ENCODE measurements around the gene ME3.

The ME3 gene

DNA sequence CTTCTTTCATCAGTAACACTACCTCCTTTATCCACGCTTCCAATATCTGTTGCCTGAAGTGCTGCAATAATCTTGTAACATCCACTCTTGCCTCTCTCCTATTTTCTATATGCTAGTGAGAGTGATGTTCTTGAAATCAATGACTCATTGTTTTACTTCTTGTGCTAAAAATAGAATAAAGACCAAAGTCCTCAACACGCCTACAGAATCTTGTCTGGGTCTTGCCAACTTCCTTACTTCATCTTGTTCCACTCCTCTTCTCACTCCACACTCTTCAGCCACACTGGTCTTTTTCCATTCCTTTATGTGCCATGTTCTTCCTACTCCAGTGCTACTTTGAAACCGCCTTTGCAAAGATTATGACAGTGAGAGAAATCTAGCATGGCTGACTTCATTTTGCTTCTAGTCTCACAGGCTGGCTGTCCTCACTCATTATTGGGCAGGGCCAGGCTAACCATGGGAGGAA lies 161.3 kb downstream of the ME3 start:
- no peak for DNase-seq (ENCODE audit: extremely low read depth, low read depth)
- TF ChIP-seq, protein P1, sequence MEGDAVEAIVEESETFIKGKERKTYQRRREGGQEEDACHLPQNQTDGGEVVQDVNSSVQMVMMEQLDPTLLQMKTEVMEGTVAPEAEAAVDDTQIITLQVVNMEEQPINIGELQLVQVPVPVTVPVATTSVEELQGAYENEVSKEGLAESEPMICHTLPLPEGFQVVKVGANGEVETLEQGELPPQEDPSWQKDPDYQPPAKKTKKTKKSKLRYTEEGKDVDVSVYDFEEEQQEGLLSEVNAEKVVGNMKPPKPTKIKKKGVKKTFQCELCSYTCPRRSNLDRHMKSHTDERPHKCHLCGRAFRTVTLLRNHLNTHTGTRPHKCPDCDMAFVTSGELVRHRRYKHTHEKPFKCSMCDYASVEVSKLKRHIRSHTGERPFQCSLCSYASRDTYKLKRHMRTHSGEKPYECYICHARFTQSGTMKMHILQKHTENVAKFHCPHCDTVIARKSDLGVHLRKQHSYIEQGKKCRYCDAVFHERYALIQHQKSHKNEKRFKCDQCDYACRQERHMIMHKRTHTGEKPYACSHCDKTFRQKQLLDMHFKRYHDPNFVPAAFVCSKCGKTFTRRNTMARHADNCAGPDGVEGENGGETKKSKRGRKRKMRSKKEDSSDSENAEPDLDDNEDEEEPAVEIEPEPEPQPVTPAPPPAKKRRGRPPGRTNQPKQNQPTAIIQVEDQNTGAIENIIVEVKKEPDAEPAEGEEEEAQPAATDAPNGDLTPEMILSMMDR (IDR thresholded peaks at IDR 0.05; ENCODE audit: low read depth, low read length) = no peak

DNA sequence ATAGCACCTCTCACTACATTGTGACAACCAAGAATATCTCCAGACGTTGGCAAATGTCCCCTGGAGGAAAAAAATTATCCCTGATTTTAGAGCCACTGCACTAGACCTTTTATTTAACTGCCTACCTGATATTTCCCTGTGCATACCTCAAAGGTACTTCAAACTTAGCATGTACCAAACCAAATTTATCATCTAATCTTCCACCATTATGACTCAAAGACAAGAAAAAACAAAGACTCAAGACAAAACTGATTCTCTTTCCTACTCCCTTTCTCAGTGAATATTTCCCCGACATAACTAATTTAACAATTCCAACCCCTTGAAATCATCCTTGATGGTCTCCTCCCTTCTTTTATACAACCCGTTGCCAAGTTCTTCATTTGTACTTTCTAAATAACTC lies 161.7 kb downstream of the ME3 start:
- DNase-seq (ENCODE audit: extremely low read depth, low read depth) = no peak
- TF ChIP-seq, protein P1 (IDR thresholded peaks at IDR 0.05; ENCODE audit: low read depth, low read length) = no peak

DNA sequence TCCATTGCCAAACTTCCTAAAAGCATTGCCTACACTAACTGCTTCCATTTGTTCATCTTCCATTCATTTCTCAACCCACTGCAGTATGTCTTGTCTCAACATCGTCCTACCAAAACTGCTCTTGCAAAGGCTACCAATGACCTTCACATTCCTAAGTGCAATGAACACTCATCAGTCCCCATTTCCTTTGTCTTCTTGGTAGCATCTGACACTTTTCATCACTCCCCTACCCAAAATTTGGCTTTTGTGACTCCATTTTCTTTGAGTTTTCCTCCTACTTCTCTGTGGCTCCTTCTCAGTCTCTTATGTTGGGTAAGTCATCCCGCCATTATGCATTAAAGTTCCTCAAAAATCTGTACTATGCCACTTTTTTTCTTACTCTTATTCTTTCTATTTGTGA lies 162.3 kb downstream of the ME3 start:
- no peak for DNase-seq (ENCODE audit: extremely low read depth, low read depth)
- TF ChIP-seq, protein P1 (IDR thresholded peaks at IDR 0.05; ENCODE audit: low read depth, low read length) = no peak

DNA sequence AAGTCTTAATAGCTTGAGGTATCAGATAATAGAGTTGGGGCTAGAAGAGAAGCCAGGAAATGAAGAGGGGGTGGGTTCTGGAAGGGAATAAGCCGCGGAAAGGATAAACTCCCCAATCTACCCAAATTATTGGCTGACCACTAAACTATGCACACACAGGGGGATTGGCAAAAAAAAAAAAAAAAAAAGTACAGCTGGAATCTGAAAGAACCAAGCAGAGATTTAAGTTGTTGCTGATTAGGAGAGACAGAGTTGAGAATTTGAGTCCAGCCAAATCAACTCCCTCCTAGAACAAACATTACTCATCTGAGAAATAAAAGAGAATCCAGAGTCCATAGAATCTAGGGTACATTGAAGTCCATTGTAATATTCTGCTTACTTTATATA lies 162.8 kb downstream of the ME3 start:
- TF ChIP-seq, protein P1 (IDR thresholded peaks at IDR 0.05; ENCODE audit: low read depth, low read length) = no peak
- DNase-seq (ENCODE audit: extremely low read depth, low read depth) = no peak

GRCh38 chr11:86508604-86509587 lies 163.5 kb downstream of the ME3 start:
- TF ChIP-seq, protein P1 (IDR thresholded peaks at IDR 0.05; ENCODE audit: low read depth, low read length) = no peak
- no peak for DNase-seq (ENCODE audit: extremely low read depth, low read depth)

DNA sequence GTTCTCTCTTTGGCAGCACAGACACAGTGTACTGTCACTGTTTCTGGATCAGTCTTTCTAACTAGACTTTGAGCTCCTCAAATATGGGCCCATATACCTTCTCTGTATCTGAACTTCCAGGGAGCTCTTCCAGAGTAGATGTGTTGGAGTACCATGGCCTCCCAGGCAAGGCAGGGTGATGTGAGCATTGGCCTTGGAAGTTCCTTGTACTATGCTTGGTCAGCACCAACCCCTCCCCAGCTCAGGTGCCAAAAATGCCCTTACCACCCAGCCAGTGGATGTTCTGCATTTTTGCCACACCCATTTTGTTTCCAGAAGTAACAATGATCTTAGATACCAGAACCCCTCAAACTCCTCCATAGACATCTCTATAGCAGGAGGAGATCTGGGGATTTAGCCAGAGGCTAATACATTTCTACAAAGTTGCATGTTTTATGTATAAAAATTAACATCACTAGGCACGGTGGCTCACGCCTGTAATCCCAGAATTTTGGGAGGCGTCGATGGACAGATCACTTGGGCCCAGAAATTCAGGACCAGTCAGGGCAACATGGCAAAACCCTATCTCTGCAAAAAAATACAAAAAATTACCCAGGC lies 165.1 kb downstream of the ME3 start:
- TF ChIP-seq, protein P1 (IDR thresholded peaks at IDR 0.05; ENCODE audit: low read depth, low read length) = no peak
- DNase-seq (ENCODE audit: extremely low read depth, low read depth) = no peak

DNA sequence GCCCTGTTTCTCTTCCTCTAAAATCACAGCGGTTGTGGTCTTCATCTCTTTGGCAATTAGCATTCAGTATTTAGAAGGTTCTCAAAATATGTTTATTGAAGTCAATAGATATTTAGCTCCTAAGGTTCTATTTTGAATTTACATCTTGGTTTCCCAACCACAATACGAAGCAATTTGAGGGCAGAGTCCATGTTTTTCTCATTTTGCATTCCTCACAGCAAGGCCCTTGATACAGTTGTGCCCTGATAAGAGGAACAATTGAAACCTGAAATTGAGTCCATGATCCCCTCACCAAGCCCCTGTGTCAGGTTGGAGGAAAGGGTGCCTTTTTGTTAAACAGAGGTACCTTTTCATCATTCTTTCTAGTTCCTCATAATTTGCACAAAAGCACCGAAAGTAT lies 166.2 kb downstream of the ME3 start:
- TF ChIP-seq, protein P1 (IDR thresholded peaks at IDR 0.05; ENCODE audit: low read depth, low read length) = no peak
- DNase-seq (ENCODE audit: extremely low read depth, low read depth) = no peak
